ENCODE results near the gene COPB2. TPM values are rescaled to one million over a fixed set of nuclear protein-coding genes. Genes with fewer than 3 reads are reported as not detected.

COPB2 gene
- total RNA-seq, result 10 to 100 TPM; 40.1 to 80.2 (median 62.3) TPM
- 10 to 100 TPM; 17.7 to 75.7 TPM for polyA plus RNA-seq
- long read RNA-seq, donor 1, transcript COPB2-201 (22 exons, 3,360 nt), result major isoform, 79 of 114 reads
- long read RNA-seq, donor 1, partial matches to known transcripts, result 17 of 114 reads
- long read RNA-seq, donor 1, other reads (novel, unspliced or antisense), result 17 of 114 reads
- long read RNA-seq, donor 2, transcript COPB2-201 (22 exons, 3,360 nt), result major isoform, 266 of 425 reads
- long read RNA-seq, donor 2, partial matches to known transcripts, result 107 of 425 reads
- long read RNA-seq, donor 2, other reads (novel, unspliced or antisense), result 52 of 425 reads
- long read RNA-seq, donor 3, transcript COPB2-201 (22 exons, 3,360 nt), result major isoform, 104 of 137 reads
- long read RNA-seq, donor 3, partial matches to known transcripts, result 16 of 137 reads
- long read RNA-seq, donor 3, other reads (novel, unspliced or antisense), result 17 of 137 reads

DNA sequence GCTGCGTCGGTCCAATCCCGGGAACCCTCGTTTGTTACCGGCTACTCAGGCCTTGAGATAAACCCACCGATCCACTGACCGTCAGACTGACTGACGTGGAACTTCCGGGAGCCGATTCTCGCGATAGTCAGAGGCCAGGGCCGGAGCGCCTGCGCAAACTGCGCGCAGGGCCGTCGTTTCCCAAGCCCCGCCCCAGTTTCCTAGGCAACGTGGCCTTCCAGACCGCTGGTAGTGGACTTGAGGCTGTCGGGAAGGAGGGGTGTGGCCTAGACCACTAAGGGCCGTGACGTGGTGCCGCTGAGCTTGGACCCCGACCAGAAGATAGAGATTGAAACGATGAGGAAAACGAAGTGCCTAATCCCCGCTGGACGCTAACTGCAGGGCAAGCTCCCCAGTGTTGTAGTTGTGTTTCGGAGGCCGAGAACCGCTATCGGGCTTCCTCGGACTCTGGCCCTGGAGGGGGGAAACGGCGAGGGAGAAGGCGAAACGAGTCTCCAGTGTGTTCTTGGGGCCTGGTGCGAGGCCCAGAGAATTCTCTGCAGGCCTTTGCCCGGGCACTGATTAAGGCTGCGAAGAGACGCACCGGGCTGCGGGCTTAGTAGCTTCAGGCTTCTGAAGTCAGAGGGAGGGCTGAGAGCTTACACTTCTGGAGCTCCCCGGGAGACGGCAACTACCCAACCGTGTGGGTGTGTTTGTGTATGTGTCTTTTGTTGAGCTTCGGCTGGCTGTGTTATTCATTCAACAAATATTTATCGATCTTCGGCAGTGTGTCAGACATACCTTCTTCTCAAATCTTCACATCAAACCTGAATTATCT lies at the start of gene COPB2:
Gene COPB2 (minus strand): TSS at position 96 of the 817 bp plus-strand sequence. CDS start 97 bp downstream, outside the sequence.
- 0 to 1% (median 1%) methylated on average over 32 to 52 of the region's 52 CpGs for WGBS, 4 donors
- ATAC-seq (peak; percentile 99), DNase-seq (peak; percentile 99 to 100 (median 100))
- Histone ChIP-seq H3K36me3 (peaks cover 0 to 3% (median 0%) of the 10 kb centered on the region in 9 donors), H3K27ac (peak within 1 kb of the TSS; percentile 80 to 98 (median 93)), H3K4me1 (peaks cover 0 to 58% (median 41%) of the 10 kb centered on the region in 12 donors), H3K9me3 (no peaks in the 10 kb centered on the region), H3K27me3 (no peaks in the 10 kb centered on the region), H3K4me3 (peak within 1 kb of the TSS; percentile 72 to 95 (median 79))
- TF ChIP-seq, protein P1, sequence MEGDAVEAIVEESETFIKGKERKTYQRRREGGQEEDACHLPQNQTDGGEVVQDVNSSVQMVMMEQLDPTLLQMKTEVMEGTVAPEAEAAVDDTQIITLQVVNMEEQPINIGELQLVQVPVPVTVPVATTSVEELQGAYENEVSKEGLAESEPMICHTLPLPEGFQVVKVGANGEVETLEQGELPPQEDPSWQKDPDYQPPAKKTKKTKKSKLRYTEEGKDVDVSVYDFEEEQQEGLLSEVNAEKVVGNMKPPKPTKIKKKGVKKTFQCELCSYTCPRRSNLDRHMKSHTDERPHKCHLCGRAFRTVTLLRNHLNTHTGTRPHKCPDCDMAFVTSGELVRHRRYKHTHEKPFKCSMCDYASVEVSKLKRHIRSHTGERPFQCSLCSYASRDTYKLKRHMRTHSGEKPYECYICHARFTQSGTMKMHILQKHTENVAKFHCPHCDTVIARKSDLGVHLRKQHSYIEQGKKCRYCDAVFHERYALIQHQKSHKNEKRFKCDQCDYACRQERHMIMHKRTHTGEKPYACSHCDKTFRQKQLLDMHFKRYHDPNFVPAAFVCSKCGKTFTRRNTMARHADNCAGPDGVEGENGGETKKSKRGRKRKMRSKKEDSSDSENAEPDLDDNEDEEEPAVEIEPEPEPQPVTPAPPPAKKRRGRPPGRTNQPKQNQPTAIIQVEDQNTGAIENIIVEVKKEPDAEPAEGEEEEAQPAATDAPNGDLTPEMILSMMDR (IDR thresholded peaks at IDR 0.05), result no peak
- TF ChIP-seq POLR2A (IDR thresholded peaks at IDR 0.05), result peak in 1 of 2 donors; percentile 82
- intact Hi-C loops (cut with DNase I), result loop anchor here in 4 of 10 donors (2.0 to 5.0 kb wide), 3 partner anchors 37 to 47 kb away; no protein-coding TSS in a partner anchor

DNA sequence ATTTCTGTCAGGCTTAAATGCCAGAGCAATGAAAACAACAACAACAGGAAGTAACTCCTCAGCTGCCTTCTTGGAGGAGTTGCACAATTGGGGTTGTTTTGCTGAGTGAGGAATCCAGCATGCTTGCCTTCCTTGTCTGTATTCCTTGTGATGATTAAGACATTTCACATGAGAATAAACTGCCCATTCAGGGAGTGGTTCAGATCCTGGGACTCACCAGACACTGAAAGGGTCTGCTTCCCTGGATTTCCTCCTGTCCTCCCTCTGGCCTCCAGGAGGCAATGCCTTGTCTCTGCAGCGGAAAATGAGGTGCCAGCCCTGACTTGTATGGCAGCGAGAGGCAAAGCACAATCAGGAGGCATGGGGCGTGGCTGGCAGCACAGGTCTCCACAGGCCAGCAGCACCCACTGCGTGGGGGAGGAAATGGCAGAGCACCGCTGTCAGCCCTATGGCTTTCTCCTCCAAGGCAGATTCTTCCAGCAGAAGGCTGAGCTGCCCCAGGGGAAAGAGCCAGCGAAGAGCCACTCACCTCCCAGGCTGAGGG lies 45.4 kb upstream of the COPB2 start:
- DNase-seq, result peak in 1 of 5 donors; percentile 29
- intact Hi-C loops (cut with DNase I), result loop anchor here in 1 of 10 donors (5.0 kb wide), 1 partner anchor 122 kb away; no protein-coding TSS in a partner anchor
- no peak overlapping the region for H3K4me3 ChIP-seq
- WGBS, 4 donors, result 80 to 93% (median 91%) methylated on average over 1 to 6 of the region's 6 CpGs
- TF ChIP-seq, protein P1 (IDR thresholded peaks at IDR 0.05), result no peak
- TF ChIP-seq POLR2A (IDR thresholded peaks at IDR 0.05), result no peak
- peaks cover 0 to 21% (median 0%) of the 10 kb centered on the region in 12 donors for H3K4me1 ChIP-seq
- no peaks in the 10 kb centered on the region for H3K27me3 ChIP-seq
- H3K9me3 ChIP-seq, result peaks cover 0 to 5% (median 0%) of the 10 kb centered on the region in 12 donors
- H3K27ac ChIP-seq, result peak overlapping the region in 1 of 12 donors; percentile 80
- no peaks in the 10 kb centered on the region for H3K36me3 ChIP-seq
- ATAC-seq, result peak in 3 of 4 donors; percentile 42 to 72 (median 51)

DNA sequence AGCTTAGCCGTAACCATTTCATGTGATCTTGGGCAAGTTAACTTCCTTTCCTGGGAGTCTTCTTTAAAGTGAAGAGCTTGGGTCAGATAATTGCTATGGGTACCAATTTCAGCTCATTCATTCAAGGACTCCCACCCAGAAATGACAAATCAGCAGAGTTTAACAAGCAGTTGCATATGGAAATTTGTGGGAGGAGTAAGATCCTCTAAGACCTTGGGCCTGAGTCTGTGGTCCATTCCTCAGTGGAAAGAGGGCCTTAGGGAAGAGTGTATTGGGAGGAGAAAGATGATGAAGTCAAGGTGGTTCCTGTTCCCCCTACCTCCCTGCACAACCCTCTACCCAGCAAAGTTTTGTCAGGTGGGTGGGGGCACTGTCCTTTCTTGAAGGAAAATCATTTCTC lies 44.8 kb upstream of the COPB2 start:
- ATAC-seq, result no peak
- H3K27me3 ChIP-seq, result no peaks in the 10 kb centered on the region
- peaks cover 0 to 5% (median 0%) of the 10 kb centered on the region in 12 donors for H3K9me3 ChIP-seq
- DNase-seq, result no peak
- H3K27ac ChIP-seq, result peak overlapping the region in 1 of 12 donors; percentile 80
- H3K36me3 ChIP-seq, result no peaks in the 10 kb centered on the region
- TF ChIP-seq, protein P1 (IDR thresholded peaks at IDR 0.05), result no peak
- H3K4me1 ChIP-seq, result peaks cover 0 to 21% (median 0%) of the 10 kb centered on the region in 12 donors
- 88 to 100% (median 91%) methylated on average over 1 of the region's 1 CpG for WGBS, 4 donors
- no peak overlapping the region for H3K4me3 ChIP-seq
- intact Hi-C loops (cut with DNase I), result no loop called here

Data from heart left ventricle (tissue), 16 donors.